Ovary (tissue), 9 donors: ENCODE measurements around the gene LEAP2. TPM values are rescaled to one million over a fixed set of nuclear protein-coding genes. Genes with fewer than 3 reads are reported as not detected.

Experiments
- DNase-seq, 5 donors: peaks; one replicate each; pipeline ENCODE4 v3.0.0-alpha.2; 2019 to 2020
- H3K27ac ChIP-seq, 2 donors: fragments of 200-600 bp; one replicate each; pipeline versions ENCODE4 v1.5.1 to v1.8.0; 2019 to 2022
- H3K27me3 ChIP-seq: fragments of 200-600 bp; one replicate; pipeline ENCODE4 v1.8.0; 2022
- H3K36me3 ChIP-seq: fragments of 200-600 bp; sonication (generic); one replicate; pipeline ENCODE4 v1.5.1; 2019
- H3K4me1 ChIP-seq: one replicate; pipeline ENCODE4 v1.8.1; 2013; ENCODE audit warnings: mild to moderate bottlenecking, moderate library complexity; ENCODE audit not compliant: insufficient read depth
- H3K4me3 ChIP-seq: fragments of 200-600 bp; sonication (generic); one replicate; pipeline ENCODE4 v1.5.1; 2017
- H3K9me3 ChIP-seq, 2 donors: fragments of 200-600 bp in 1 of 2; sonication (generic) in 1 of 2; one replicate each; pipeline versions ENCODE4 v1.5.1 to v1.8.1; 2013 to 2019; ENCODE audit warnings: mild to moderate bottlenecking in 1 of 2, moderate library complexity in 1 of 2
- CTCF ChIP-seq, 3 donors: fragments of 450-650 bp in 2 of 3; fragments of 200-600 bp in 1 of 3; IDR thresholded peaks; one replicate each; pipeline versions ENCODE4 v1.5.1 to v1.8.0; 2016 to 2022; ENCODE audit warnings: antibody characterized with exemption in 3 of 3, mild to moderate bottlenecking in 1 of 3
- EP300 ChIP-seq: sonication (generic); formaldehyde crosslinking; IDR thresholded peaks from one replicate; pipeline ENCODE4 v1.6.1; 2017; ENCODE audit warnings: antibody characterized with exemption
- POLR2A ChIP-seq: fragments of 450-650 bp; IDR thresholded peaks from one replicate; pipeline ENCODE4 v1.6.1; 2017; ENCODE audit warnings: antibody characterized with exemption, mild to moderate bottlenecking, moderate library complexity
- WGBS, 3 donors: extraction: QIAGEN DNeasy Blood & Tissue Kit in 1 of 3; methylation state at CpG; one replicate each; pipeline versions ENCODE4 v1.1.5 to v1.1.7; 2013 to 2017; 5-methylcytosine and 5-hydroxymethylcytosine counted together
- intact Hi-C, 4 donors: fragments of 100-400 bp; cut with DNase I; formaldehyde crosslinking; loops; one replicate each; pipeline versions ENCODE4 v1.11.0 to v1.15.1; 2022 to 2023
- polyA plus RNA-seq, 2 donors: library from polyadenylated mRNA; stranded (reverse); fragments of 200-250 nt in 1 of 2; fragments of 350-450 nt in 1 of 2; fragmentation: Illumina TruSeq in 1 of 2; extraction: RNeasy Lipid Tissue Mini Kit (QIAGEN cat#74804) in 1 of 2; gene quantifications; one replicate each; pipeline ENCODE4 v1.2.3, GENCODE V29; 2013 to 2014
- total RNA-seq, 7 donors: library from RNA; depleted of rRNA in 2 of 7; stranded (reverse); fragments of >200 nt in 2 of 7; fragmentation: NEBNext Ultra II Directional in 3 of 7; extraction: Animal tissue kit (Norgen Biotek cat#: 25700) in 3 of 7; gene quantifications; one replicate each; pipeline versions ENCODE4 v1.1.0 to v1.2.4, GENCODE V29; 2016 to 2023
- donor health status: DM: no; HTN: no; CAD: no; lungs with moderate emphysema.
- donor health status: DM: no; HTN: no; CAD: no.
- donor health status: Bipolar disorder and iron deficiency.
- donor health status: DM: yes; HTN: yes; CAD: no.
- donor health status: DM: no; HTN: no; CAD: no.
- donor health status: DM: yes; HTN: yes; CAD: no.

LEAP2 gene
- total and polyA plus RNA-seq, 9 donors = 0.64 to 2.2 (median 1.3) TPM

GRCh38 chr5:132830436-132831094 is 42.9 kb upstream of the LEAP2 start, which contains the start of gene SHROOM1:
Gene SHROOM1 (minus strand): TSS chr5:132830647. CDS start chr5:132826140, 4,507 bp downstream.
- WGBS, 3 donors = 2 to 6% (median 4%) methylated on average over 15 to 78 of the region's 78 CpGs
- H3K27ac ChIP-seq = peak within 1 kb of the TSS; percentile 53 to 68

GRCh38 chr5:132831095-132831860 is 42.2 kb upstream of the LEAP2 start:
- Histone ChIP-seq H3K27me3 (no peaks in the 10 kb centered on the region), H3K9me3 (no peaks in the 10 kb centered on the region), H3K36me3 (no peaks in the 10 kb centered on the region), H3K4me1 (no peaks in the 10 kb centered on the region), H3K4me3 (peak overlapping the region; percentile 71), H3K27ac (no peak overlapping the region)
- 75 to 90% (median 82%) methylated on average over 15 of the region's 15 CpGs for WGBS, 3 donors
- no peak for TF ChIP-seq CTCF (IDR thresholded peaks at IDR 0.05)
- TF ChIP-seq POLR2A = no peak
- TF ChIP-seq EP300 = no peak
- no peak for DNase-seq
- intact Hi-C loops = no loop called here

More at GRCh38 chr5:132830436-132831094, 42.9 kb upstream of the LEAP2 start, which contains the start of gene SHROOM1:
- DNase-seq = peak; percentile 51 to 73 (median 52)
- H3K9me3 ChIP-seq = no peaks in the 10 kb centered on the region
- H3K4me1 ChIP-seq = no peaks in the 10 kb centered on the region
- no peaks in the 10 kb centered on the region for H3K27me3 ChIP-seq
- peak within 1 kb of the TSS; percentile 71 for H3K4me3 ChIP-seq
- intact Hi-C loops = no loop called here
- TF ChIP-seq POLR2A (no peak), EP300 (no peak), CTCF (IDR thresholded peaks at IDR 0.05) (no peak)
- no peaks in the 10 kb centered on the region for H3K36me3 ChIP-seq

GRCh38 chr5:132832612-132833011 is 40.9 kb upstream of the LEAP2 start:
- DNase-seq = no peak
- TF ChIP-seq CTCF (IDR thresholded peaks at IDR 0.05) (no peak), POLR2A (no peak), EP300 (no peak)
- H3K27ac ChIP-seq = no peak overlapping the region

GRCh38 chr5:132834057-132834456 is 39.4 kb upstream of the LEAP2 start:
- WGBS, 3 donors = 91 to 96% (median 96%) methylated on average over 3 of the region's 3 CpGs
- intact Hi-C loops = no loop called here

More at GRCh38 chr5:132832612-132833011, 40.9 kb upstream of the LEAP2 start:
- Histone ChIP-seq H3K27me3 (no peaks in the 10 kb centered on the region), H3K36me3 (no peaks in the 10 kb centered on the region), H3K9me3 (no peaks in the 10 kb centered on the region), H3K4me1 (no peaks in the 10 kb centered on the region), H3K4me3 (no peak overlapping the region)
- intact Hi-C loops = no loop called here
- WGBS, 3 donors = 81 to 83% (median 81%) methylated on average over 5 of the region's 5 CpGs

More at GRCh38 chr5:132834057-132834456, 39.4 kb upstream of the LEAP2 start:
- Histone ChIP-seq H3K9me3 (no peaks in the 10 kb centered on the region), H3K27ac (no peak overlapping the region), H3K36me3 (no peaks in the 10 kb centered on the region), H3K27me3 (no peaks in the 10 kb centered on the region), H3K4me3 (no peak overlapping the region), H3K4me1 (no peaks in the 10 kb centered on the region)
- no peak for DNase-seq
- no peak for TF ChIP-seq EP300
- no peak for TF ChIP-seq CTCF (IDR thresholded peaks at IDR 0.05)
- TF ChIP-seq POLR2A = no peak
